OCI-LY3 (cell line): ENCODE data around the gene LRRC74B.
"Not testable (repeated sequence)": the region's sequence is repeated elsewhere in the genome, so short reads cannot be mapped to it uniquely, and the experiment has no call there.

Source experiments
- H2AFZ ChIP-seq: fragments of 200-600, 300-600 bp; shearing (Covaris generic); 2 replicates; pipeline ENCODE4 v1.6.0; 2014; ENCODE audit warnings: antibody characterized with exemption, low read depth, low read length
- H3K27ac ChIP-seq: fragments of 200-600, 300-600 bp; sonication (generic); 2 replicates; pipeline ENCODE4 v1.5.1; 2014; ENCODE audit warnings: mild to moderate bottlenecking, low read length, moderate library complexity, mixed read lengths
- H3K27me3 ChIP-seq: fragments of 200-600, 300-600 bp; sonication (generic); 2 replicates; pipeline ENCODE4 v1.6.1; 2014; ENCODE audit warnings: low read depth, low read length, mixed read lengths
- H3K36me3 ChIP-seq: fragments of 200-600, 300-600 bp; sonication (generic); replicated peaks from 2 replicates; pipeline ENCODE3; 2014; ENCODE audit warnings: low read depth, low read length, mixed read lengths
- H3K4me1 ChIP-seq: fragments of 300-600, 200-600 bp; sonication (generic); 2 replicates; pipeline ENCODE4 v1.6.1; 2014; ENCODE audit warnings: low read length, mixed read lengths
- H3K4me2 ChIP-seq: fragments of 200-600, 300-600 bp; sonication (generic); 2 replicates; pipeline ENCODE4 v1.6.1; 2014; ENCODE audit warnings: low read length, mixed read lengths
- H3K4me3 ChIP-seq: fragments of 300-600, 200-600 bp; sonication (generic); 2 replicates; pipeline ENCODE4 v1.5.1; 2014; ENCODE audit warnings: antibody characterized with exemption, mild to moderate bottlenecking, low read length, moderate library complexity
- H3K79me2 ChIP-seq: fragments of 300-600, 200-600 bp; shearing (Covaris generic); 2 replicates; pipeline ENCODE4 v1.6.1; 2014; ENCODE audit warnings: mild to moderate bottlenecking, low read length, mixed read lengths
- H3K9ac ChIP-seq: fragments of 300-600, 200-600 bp; shearing (Covaris generic); 2 replicates; pipeline ENCODE4 v1.6.0; 2014; ENCODE audit warnings: mild to moderate bottlenecking, low read length, moderate library complexity
- H3K9me3 ChIP-seq: fragments of 200-600, 300-600 bp; shearing (Covaris generic); 2 replicates; pipeline ENCODE4 v1.6.1; 2014; ENCODE audit warnings: low read length, mixed read lengths; ENCODE audit not compliant: insufficient read depth
- H4K20me1 ChIP-seq: fragments of 200-600, 300-600 bp; sonication (generic); 2 replicates; pipeline ENCODE4 v1.6.1; 2016; ENCODE audit warnings: low read length, mixed read lengths; ENCODE audit not compliant: insufficient read depth
- CTCF ChIP-seq: fragments of 200-600, 300-600 bp; sonication (generic); IDR thresholded peaks from 2 replicates; pipeline ENCODE4 v1.5.1; 2014; ENCODE audit warnings: antibody characterized with exemption, low read length, low read depth
- EZH2phosphoT487 ChIP-seq: fragments of 200-600 bp; shearing (Covaris generic); IDR thresholded peaks from 2 replicates; pipeline ENCODE4 v1.6.1; 2018; ENCODE audit warnings: antibody characterized with exemption, mixed run types, low read depth

The LRRC74B gene

GRCh38 chr22:21061660-21062321 is 16.0 kb downstream of the LRRC74B start:
- not testable (repeated sequence) for H2AFZ ChIP-seq, H3K36me3 ChIP-seq, H3K9ac ChIP-seq, H3K27ac ChIP-seq, H3K4me3 ChIP-seq, H4K20me1 ChIP-seq, H3K9me3 ChIP-seq, H3K4me2 ChIP-seq, H3K79me2 ChIP-seq
- H3K4me1 ChIP-seq, result peaks cover 12% of the 10 kb centered on the region
- H3K27me3 ChIP-seq, result peaks cover 19% of the 10 kb centered on the region

- H3K4me1 ChIP-seq, result peaks cover 22% of the 10 kb centered on the region
- not testable (repeated sequence) for H3K4me2 ChIP-seq, H3K79me2 ChIP-seq
These were observed 18.7 kb downstream of the LRRC74B start for GRCh38 chr22:21064425-21064824.

DNA sequence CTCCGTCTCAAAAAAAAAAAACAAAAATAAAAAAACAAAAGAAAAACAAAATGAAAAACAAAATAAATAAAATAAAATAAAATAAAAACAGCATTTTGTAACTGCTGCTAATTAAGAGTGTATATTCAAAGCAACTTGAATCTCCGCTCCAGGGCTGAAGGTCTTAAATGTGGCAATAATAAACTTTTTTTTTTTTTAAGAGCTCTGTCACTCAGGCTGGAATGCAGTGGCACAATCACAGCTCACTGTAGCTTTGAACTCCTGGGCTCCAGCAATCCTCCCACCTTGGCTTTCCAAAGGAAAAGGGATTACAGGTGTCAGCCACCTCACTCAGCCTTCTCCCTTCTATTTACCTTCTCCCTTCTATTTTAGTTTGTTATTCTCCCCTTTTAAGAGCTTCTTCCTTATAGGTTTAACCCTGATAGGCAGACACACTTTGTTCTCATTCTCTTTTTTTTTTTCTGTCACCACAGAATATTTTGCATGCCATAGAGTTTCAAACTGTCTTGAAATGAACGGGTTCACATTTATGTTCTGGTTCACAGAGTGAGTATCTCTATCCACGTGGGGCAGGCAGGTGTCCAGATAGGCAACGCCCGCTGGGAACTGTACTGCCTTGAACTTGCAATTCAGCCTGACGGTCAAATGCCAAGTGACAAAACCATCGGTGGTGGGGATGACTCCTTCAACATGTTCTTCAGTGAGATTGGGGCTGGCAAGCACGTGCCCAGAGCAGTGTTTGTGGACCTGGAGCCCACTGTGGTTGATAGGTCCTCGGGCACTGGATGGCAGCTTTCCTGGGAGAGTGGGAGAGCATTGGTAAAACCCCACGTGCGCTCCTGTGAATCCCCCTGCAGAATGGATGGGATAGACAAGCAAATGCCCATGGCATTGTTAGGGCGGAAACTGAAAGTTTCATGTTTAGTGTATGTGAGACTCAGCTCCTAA is 19.4 kb downstream of the LRRC74B start:
- no peak overlapping the region for H3K27ac ChIP-seq
- no peaks in the 10 kb centered on the region for H3K79me2 ChIP-seq
- H3K9me3 ChIP-seq, result no peaks in the 10 kb centered on the region
- peaks cover 33% of the 10 kb centered on the region for H3K27me3 ChIP-seq
- peaks cover 22% of the 10 kb centered on the region for H3K4me1 ChIP-seq
- H3K9ac ChIP-seq, result no peak overlapping the region
- peak overlapping the region; percentile 34 for H3K4me2 ChIP-seq
- H3K4me3 ChIP-seq, result peak overlapping the region; percentile 3; the same call in 1 of the 2 replicates
- no peak overlapping the region for H2AFZ ChIP-seq
- no peak for TF ChIP-seq EZH2phosphoT487
- TF ChIP-seq CTCF, result no peak
- H4K20me1 ChIP-seq, result no peaks in the 10 kb centered on the region
- no peaks in the 10 kb centered on the region for H3K36me3 ChIP-seq

More at GRCh38 chr22:21064425-21064824, 18.7 kb downstream of the LRRC74B start:
- H3K27me3 ChIP-seq, result peaks cover 26% of the 10 kb centered on the region
- not testable (repeated sequence) for H3K27ac ChIP-seq, H3K36me3 ChIP-seq, H3K9ac ChIP-seq, H4K20me1 ChIP-seq, H2AFZ ChIP-seq, H3K9me3 ChIP-seq, H3K4me3 ChIP-seq

DNA sequence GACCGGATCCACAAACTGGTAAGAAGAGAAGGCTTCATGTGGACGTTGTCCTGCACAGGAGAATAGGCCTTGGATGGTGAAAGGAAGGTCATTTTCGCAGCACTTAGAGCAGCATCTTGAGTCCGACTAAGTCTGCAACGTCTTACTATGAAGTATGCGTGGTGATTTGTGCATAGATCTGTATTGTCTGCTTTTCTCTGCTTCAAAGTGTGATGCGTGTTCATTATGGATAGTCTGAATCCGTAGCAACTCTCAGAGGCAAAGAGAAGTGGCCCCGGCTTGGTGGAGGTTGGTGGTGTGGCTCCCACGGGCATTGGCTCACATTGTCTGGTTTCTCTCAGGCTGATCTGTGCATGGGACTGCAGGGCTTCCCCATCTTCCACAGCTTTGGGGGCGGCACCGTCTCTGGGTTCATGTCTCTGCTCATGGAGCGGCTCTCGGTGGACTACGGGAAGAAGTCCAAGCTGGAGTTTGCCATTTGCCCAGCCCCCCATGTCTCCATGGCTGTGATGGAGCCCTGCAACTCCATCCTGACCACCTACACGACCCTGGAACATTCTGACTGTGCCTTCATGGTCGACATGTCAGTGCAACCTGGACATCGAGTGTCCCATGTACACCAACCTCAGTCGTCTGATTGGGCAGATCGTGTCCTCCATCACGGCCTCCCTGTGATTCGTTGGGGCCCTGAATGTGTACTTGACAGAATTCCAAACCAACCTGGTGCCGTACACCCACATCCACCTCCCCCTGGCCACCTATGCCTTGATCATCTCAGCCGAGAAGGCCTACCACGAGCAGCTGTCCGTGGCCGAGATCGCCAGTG is 21.5 kb downstream of the LRRC74B start:
- TF ChIP-seq CTCF, result no peak
- TF ChIP-seq EZH2phosphoT487, result no peak

More for the DNA sequence above, 21.5 kb downstream of the LRRC74B start:
- H2AFZ ChIP-seq, result no peak overlapping the region
- H4K20me1 ChIP-seq, result no peaks in the 10 kb centered on the region
- no peak overlapping the region for H3K4me2 ChIP-seq
- H3K9me3 ChIP-seq, result no peaks in the 10 kb centered on the region
- no peaks in the 10 kb centered on the region for H3K36me3 ChIP-seq
- no peak overlapping the region for H3K27ac ChIP-seq
- no peaks in the 10 kb centered on the region for H3K79me2 ChIP-seq
- peaks cover 22% of the 10 kb centered on the region for H3K4me1 ChIP-seq
- peaks cover 41% of the 10 kb centered on the region for H3K27me3 ChIP-seq
- H3K4me3 ChIP-seq, result no peak overlapping the region
- no peak overlapping the region for H3K9ac ChIP-seq
